GM18519 (cell line): Measurements from ENCODE around the gene MRPS34.

ENCODE experiments used
- ATAC-seq: cut with Tn5 transposase; IDR thresholded peaks from one replicate; pipeline ENCODE4 v1.9.1; 2021; ENCODE audit warnings: mild to moderate bottlenecking, moderate library complexity; ENCODE audit not compliant: unreplicated experiment, low FRiP score

The MRPS34 gene

DNA sequence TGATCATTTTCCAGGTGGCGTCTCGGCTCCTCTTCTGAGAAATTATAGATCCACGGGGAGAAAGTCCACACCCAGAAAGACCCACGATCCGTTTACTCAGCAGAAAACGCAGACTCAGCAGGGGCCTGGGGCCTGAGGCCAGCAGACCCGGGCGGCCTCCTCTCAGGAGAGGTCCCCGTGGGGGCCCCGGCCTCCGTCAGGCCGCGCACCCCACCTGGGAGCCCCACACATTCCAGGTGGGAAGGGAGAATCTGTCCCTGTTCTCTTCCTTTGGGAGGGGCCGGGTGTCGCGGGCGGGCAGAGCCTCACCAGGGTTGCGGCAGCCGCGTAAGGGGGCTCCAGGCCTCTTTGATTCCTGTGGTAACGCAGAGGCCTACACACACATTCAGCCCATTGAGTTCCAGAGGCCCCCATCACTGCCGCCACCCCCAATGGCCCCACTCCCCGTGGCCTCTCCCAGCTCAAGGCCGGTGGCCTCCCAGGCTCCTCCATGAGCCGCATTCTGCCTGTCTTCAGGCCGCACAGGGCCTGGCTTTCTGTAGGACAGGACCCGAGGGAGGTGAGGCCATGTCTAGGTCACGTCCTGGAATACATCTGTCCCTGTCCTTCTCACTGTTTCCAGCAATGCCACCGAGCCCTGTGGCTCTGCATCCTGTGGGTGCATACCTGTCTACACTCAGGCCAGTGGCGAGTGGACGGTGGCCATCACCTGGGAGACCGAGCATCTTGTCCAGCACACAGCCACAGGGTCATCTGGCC lies 22.2 kb upstream of the MRPS34 start:
- ATAC-seq, result no peak

DNA sequence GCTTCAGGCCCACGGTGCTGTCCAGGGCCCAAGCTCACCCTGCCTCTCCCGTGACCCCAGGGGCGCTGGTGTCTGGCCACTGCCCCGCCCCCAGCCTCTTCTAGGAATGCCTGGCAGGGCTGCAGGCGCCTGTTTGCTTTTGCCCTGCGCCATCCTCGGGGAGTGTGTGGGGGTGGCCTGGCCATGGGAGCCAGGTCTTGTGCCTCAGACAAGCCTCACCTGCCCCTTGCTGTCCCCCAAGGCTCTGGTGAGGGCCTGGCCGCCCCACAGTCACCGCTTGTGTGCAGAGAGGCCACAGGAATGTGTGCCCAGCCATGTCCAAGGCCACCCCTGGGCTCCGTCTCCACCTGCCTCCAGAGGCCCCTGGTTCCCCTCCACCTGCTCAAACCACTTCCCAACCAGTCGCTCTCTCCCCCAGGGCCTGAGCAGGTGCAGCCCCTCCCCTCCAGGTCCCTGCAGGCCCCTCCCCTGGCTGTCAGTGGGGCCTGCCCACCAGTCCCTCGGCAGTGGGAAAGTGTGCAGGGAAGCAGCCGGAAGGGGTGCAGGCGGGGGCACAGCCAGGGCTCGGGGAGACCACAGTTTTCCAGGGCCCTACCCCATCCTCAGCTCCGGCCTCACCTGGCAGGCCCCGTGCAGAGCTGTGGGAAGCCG lies 21.4 kb upstream of the MRPS34 start:
- no peak for ATAC-seq

DNA sequence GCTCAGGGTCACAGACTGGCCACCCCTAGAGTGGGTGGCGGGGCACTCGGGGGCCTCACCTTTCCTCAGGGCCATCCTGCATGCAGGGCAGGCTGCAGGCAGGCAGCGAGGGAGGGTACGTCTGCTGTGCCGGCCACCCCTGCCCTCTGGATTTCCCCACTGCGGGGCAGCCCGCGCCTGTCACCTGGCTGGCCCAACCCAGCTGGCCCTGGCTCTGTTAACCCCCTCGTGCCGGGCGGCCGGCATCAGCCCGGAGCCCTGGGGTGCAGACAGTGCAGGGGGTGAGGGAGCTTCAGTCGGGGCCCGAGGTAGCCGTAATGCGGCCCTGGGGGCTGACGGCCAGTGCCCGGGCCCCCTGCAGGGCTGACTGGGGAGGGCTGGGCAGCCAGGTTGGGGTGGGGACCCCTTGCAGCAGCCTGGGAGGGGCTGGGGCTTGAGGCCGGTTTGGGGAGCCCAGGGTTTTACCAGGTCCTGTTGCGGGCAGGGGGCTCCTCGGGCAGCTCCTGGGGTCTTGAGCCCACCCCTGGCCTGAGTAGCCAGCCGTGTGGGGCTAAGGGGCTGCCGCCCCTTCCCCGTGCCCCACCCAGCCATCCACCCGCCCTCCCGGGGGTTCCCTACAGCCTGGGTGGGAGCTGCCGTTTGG lies 20.8 kb upstream of the MRPS34 start, which contains the start of gene IGFALS:
TSS of gene IGFALS (minus strand) at position 128 of the 643 bp plus-strand sequence. CDS start at position 75, 53 bp downstream.
- ATAC-seq, result no peak

DNA sequence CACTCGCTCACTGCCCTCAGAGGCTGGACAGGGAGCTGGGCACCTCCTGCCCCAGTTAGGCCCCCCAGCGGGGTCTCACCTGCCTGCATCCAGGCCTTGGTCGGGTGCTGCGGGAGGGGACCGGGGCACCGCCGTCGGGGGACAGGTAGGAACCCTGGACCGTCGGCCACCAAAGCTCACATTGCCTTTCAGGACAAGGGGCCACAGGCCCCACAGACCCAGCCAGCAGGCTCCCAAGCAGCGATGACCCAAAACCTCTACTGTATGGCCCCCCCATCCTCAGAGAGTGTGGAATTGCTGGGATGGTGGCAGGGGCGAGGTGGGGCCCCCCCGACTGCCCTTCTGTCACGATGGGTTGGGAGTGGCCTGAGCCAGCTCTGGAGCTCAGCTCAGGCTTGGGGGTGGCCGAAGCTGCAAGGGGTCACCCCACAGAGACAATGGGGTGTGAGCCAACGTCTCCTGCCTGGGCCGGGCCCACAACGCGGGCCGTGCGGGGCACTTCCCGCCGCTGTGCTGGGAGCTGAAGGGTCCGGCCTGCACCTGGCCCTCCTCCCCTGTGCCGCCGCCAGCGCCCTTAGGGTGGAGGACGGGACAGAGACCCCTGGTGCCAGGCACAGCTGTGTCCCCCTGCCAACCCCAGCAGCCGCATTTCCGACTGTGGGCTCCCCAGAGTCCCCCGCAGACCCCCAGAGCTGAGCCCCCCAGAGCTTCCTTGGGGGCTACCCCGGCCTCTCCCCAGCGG lies 20.1 kb upstream of the MRPS34 start:
- no peak for ATAC-seq

DNA sequence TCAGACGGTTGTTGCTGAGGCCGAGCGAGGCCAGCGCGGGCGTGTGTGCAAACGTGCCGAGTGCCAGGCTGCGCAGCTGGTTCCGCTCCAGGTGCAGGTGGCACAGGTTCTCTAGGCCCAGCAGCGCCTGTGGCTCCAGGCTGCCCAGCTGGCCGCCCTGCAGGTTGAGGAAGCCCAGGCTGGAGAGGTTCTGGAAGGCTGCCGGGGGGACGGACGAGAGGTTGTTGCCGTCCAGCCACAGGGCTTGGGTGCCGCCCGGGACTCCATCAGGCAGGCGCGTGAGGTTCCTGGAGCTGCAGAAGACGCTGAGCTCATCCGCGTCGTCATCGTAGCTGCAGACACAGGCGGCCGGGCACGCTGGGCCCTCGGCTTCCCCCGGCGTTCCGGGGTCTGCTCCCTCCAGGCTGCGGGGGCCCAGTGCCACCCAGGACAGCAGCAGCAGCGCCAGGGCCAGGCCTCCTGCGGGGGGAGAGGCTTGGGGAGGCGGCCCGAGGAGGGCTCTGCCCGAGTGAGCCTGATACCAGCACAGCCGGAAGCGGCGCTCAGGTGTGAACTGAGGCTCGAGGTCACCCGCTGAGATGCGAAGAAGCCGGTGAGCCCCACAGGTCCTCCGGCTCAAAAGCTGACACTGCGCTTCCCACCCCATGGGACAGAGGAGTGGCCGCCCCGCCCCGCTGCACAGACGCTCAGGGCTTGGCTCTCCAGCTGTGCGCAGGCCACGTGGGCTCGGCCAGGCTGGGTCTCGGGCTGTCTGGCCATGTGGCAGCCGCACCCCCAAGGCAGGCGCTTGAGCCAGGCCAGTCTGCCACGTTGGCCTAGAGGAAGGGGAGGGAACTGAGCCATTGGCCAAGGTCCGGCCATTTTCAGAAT lies 19.2 kb upstream of the MRPS34 start:
- no peak for ATAC-seq

DNA sequence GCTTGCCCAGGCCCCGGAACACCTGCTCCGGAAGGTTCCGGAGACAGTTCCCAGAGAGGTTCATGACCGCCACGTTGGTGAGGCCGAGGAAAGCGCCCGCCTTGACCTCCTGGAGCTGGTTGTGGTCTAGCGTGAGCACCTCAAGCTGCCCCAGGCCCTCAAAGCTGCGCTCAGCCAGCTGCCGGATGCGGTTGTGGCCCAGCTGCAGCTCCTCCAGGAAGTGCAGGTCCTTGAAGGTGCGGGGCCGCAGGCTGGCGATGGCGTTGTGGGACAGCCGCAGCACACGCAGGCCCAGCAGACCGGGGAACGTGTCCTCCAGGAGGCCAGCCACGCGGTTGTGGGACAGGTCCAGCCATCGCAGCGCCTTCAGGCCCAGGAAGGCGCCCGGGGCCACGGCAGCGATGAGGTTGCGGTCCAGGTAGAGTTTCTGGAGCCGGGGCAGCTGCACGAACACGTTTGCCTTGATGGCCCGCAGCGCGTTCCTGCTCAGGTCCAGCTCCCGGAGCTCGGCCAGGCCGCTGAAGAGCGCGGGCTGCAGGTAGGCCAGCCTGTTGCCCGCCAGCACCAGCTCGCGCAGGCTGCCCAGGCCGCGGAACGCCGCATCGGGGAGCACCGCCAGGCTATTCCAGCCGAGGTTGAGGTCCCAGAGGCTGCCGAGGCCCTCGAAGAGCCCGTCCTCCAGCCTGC lies 18.5 kb upstream of the MRPS34 start:
- no peak for ATAC-seq

DNA sequence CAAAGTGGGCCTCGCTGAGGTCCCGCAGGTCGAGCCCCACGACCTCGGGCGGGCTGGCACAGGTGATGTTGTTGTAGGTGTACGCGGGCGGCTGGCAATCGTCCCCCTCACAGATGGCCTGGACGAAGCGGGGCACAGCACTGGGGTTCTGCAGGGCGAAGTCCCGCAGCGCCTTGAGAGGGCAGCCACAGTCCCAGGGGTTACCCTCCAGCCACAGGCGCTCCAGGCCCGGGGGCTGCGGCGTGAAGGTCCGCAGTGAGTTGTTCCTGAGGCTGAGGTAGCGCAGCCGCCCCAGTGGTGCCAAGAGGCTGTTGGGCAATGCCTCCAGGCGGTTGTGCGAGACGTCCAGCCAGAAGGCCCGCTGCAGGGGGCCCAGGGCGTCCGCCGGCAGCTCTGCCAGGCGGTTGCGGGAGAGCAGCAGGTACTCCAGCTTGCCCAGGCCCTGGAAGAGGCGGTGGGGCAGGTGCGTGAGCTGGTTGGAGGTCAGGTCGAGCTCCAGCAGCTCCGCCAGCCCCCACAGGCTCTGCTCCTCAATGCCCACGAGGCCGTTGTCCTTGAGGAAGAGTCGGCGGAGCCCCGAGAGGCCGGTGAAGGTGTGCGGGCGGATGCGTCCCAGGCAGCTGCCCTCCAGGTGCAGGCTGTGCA lies 17.8 kb upstream of the MRPS34 start:
- ATAC-seq, result no peak

DNA sequence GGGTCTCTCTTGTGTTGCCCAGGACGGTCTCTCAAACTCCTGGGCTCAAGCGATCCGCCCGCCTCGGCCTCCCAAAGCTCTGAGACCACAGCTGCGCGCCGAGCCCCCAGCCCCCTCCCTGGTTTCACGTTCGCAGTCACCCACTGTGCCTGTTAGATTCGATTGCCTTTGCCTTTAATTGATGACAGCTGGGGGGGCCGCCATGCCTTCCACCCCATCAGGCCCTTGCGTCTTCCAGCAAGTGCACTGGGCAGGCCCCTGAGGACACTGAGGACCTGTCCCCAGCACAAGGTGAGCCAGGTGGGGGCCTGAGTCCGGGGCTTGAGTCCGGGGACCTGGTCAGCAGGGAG lies 17.3 kb upstream of the MRPS34 start:
- ATAC-seq, result no peak

DNA sequence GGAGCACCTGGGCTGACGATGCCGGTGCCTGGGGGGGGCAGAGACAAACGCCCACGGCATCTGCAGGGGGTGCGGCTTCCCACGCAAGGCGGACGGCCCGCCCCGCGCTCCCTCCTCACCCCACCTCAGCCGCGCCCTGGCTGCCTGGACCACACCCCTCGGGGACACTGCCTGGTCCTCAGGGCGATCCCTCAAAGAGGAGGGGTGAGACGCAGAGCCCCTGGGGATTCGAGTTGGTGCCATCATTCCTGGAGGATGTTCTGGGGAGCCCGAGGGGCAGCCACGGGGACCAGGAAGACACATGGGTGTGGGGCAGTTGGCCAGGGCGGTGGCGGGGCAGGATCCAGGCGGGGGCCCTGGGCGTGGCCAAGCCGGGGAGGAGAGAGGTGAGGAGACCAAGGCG lies 16.7 kb upstream of the MRPS34 start:
- no peak for ATAC-seq

DNA sequence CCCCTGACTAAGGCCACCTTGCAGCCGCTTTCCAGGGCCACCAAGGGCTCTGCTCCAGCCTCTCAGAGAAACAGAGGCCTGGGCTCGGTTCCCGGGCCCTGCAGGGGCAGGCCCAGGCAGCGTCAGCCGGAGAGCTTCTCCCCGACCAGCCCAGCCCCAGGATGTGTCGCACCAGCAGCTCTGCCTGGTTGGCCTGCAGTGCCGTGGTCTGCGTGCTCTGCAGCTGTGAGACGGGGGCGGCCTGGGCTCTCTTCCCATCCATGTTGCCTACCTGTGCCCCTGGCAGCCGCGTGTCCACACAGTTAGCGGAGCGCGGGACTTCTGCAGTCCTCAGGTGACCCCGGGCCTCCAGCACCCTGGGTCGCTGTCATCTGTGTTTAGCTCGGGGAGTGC lies 15.8 kb upstream of the MRPS34 start:
- ATAC-seq, result no peak

DNA sequence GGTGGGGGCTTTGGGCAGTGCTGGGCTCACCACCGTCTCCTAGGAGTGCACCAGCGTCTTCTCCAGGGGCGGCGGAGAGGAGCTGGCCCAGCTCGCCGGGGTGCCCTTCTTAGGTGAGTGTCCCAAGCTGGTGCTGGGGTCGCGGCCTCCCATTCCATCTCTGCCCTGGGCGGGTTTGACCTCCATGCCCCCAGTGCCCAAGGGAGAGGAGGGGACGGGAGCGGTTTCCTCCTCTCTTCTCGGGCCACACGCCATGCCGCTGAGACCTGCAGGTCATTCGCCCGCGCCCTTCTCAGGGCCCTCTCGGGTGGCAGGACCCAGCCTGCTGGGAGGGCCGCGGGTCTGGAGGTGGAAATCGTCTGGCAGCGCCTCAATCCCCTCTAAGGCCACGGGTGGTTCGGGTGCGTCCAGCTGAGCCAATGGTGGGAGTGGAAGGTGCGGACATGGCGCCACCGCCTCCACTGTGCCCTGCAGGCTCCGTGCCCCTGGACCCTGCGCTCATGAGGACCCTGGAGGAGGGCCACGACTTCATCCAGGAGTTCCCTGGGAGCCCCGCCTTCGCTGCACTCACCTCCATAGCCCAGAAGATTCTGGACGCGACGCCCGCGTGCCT lies 15.3 kb upstream of the MRPS34 start:
- no peak for ATAC-seq

DNA sequence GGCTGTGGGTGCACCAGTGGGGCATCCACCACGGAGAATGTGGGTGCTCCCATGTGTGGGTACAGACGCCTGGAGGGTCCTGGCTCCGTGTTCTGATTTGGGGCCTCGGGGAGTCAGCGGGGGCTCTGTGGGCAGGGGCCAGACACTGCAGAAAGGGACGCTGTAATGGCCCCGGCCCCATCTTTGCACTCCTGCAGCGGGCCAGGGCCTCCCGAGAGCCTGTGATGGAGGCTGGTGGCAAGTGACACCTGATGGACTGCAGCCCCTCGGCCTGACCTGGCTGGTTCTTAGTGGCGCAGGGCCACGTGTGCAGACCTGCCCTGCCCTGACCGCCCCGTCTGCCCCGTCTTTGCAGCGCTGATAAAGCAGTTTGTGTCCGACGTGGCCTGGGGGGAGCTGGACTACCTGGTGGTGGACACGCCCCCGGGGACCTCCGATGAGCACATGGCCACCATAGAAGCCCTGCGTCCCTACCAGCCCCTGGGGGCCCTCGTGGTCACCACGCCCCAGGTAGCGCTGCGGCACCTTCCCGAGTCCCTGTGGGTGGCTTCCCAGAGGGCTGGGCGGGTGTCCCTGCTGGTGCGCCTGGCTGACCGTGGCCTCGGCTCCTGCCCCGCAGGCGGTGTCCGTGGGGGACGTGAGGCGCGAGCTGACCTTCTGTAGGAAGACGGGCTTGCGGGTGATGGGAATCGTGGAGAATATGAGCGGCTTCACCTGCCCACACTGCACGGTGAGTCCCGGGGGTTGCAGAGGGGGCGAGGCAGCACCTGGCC lies 14.6 kb upstream of the MRPS34 start:
- ATAC-seq, result no peak

DNA sequence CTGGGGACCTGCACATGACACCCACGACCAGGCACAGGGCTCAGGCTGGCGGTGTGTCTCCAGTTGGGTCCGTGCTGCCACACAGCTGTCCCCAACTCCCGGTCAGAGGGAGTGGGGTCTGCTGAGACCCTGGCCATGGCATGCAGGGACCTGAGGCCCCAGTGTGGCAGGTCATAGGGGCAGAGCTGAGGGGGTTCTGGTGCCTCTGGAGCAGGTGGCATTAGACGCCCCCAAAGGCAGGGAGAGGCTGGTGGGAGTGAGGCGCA lies 14.1 kb upstream of the MRPS34 start:
- ATAC-seq, result no peak

DNA sequence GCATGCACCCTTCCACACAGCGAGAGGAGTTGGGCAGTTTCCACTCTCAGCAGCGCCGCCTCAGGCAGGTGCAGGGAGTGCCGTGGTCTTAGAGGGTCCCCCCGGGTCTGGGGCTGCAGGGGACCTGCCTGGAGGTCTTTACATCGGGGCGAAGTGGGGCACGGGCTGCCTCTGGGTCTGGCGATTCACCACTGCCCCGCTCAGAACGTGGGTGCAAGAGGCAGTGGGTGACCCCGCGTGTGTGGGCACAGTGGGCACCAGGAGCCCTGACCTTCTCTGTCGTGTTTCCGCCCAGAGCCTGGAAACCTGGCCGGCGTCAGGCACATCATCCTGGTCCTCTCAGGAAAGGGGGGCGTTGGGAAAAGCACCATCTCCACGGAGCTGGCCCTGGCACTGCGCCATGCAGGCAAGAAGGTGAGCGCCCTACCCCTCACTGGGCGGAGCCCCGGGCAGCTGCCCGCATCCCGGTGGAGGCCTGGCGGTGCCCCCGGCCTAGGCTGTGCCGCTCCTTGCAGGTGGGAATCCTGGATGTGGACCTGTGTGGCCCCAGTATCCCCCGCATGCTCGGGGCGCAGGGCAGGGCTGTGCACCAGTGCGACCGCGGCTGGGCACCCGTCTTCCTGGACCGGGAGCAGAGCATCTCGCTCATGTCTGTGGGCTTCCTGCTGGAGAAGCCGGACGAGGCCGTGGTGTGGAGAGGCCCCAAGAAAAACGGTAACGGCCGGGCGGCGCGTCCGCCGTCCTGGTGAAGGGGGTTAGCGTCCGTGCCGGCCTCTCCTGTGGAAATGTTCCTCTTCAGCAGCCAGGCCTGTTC lies 13.5 kb upstream of the MRPS34 start:
- no peak for ATAC-seq

DNA sequence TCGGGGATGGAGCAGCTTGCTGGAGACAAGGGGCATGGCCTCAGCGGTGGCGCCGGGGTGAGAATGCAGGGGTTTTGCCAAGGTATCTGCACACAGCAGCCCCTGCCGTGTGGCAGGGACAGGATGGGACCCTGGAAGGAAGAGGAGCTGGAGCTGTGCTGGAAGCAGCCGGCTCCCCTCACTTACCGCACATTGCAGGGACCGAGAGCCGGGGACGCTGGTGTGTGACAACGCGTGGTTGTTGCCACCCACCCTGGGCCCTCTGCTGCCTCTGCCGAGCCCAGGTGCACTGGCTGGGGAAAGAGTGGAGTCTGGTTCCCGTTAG lies 12.9 kb upstream of the MRPS34 start:
- no peak for ATAC-seq

DNA sequence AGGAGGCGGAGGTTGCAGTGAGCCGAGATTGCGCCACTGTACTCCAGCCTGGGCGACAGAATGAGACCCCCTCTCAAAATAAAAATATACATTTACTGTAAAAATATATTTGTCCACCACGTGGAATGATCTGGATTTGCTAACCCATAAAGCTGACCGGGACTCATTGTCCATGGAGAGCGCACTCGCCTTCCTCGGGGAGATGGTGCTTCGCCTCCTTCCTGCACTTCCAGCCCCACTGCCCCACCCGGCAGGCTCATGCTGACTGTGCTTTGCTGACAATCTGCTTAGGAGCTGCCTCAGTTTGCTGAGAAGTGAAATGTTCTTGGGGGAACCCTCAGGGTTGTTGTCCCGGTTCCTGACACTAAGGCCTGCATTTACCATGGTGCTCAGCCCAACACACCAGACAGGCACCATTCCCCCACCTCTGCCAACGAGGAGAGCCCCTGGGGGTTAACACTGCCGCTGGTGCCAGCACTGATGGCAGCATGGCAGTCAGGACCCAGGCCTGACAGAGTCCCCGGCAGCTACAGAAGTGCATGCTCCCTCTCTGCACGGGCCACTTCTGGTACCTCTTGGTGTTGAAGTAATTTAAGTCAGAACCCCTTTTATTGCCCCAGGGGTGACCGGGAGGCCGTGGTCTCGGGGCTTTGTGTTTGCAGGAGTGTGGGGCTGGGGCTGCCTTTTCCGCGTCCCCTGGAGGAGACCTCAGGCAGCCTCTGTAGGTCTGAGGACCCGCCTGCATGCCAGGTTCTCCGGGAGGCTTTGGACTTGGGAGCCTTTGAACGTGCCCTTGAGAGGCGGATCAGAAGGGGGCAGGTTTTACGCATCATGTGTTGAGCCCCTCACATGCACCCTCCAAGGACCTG lies 12.3 kb upstream of the MRPS34 start:
- ATAC-seq, result no peak
